Mesothelial cell of epicardium (in vitro differentiated cells): ENCODE results near the gene SPDEF. TPM values are rescaled to one million over a fixed set of nuclear protein-coding genes. Genes with fewer than 3 reads are reported as not detected.

Experiments
- DNase-seq, 2 experiments: peaks; one replicate each; pipeline ENCODE4 v3.0.0; 2021; ENCODE audit warnings: low spot score in 2 of 2; ENCODE audit not compliant: unreplicated experiment in 2 of 2
- H3K27ac Mint-ChIP-seq: 2 replicates; pipeline ENCODE4 v1.8.0; 2021; ENCODE audit warnings: mixed read lengths
- H3K27me3 Mint-ChIP-seq: 2 replicates; pipeline ENCODE4 v1.8.0; 2021; ENCODE audit warnings: low read depth, mixed read lengths
- H3K36me3 Mint-ChIP-seq: 2 replicates; pipeline ENCODE4 v1.8.0; 2021; ENCODE audit warnings: mixed read lengths
- H3K4me1 Mint-ChIP-seq: 2 replicates; pipeline ENCODE4 v1.8.0; 2021; ENCODE audit warnings: mixed read lengths
- H3K4me3 Mint-ChIP-seq: 2 replicates; pipeline ENCODE4 v1.8.0; 2021; ENCODE audit warnings: mild to moderate bottlenecking, moderate library complexity, mixed read lengths
- H3K9me3 Mint-ChIP-seq: 2 replicates; pipeline ENCODE4 v1.8.0; 2021; ENCODE audit warnings: mixed read lengths
- total RNA-seq: library from RNA; stranded (reverse); gene quantifications from 3 replicates; pipeline ENCODE4 v1.2.1, GENCODE V29; 2021
- TF ChIP-seq, protein P1 (sequence below): fragments of 200-600 bp; sonication (generic); IDR thresholded peaks from one replicate; pipeline ENCODE4 v1.5.0; 2021; ENCODE audit warnings: antibody characterized with exemption; ENCODE audit not compliant: unreplicated experiment

The SPDEF gene
- total RNA-seq, 1 donor from 2014 or later, result 0.34 TPM

GRCh38 chr6:34566830-34567546 is 10.9 kb upstream of the SPDEF start:
- no peak for DNase-seq
- no peaks in the 10 kb centered on the region for H3K27me3 Mint-ChIP-seq
- TF ChIP-seq, protein P1, sequence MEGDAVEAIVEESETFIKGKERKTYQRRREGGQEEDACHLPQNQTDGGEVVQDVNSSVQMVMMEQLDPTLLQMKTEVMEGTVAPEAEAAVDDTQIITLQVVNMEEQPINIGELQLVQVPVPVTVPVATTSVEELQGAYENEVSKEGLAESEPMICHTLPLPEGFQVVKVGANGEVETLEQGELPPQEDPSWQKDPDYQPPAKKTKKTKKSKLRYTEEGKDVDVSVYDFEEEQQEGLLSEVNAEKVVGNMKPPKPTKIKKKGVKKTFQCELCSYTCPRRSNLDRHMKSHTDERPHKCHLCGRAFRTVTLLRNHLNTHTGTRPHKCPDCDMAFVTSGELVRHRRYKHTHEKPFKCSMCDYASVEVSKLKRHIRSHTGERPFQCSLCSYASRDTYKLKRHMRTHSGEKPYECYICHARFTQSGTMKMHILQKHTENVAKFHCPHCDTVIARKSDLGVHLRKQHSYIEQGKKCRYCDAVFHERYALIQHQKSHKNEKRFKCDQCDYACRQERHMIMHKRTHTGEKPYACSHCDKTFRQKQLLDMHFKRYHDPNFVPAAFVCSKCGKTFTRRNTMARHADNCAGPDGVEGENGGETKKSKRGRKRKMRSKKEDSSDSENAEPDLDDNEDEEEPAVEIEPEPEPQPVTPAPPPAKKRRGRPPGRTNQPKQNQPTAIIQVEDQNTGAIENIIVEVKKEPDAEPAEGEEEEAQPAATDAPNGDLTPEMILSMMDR, result no peak
- H3K4me3 Mint-ChIP-seq, result no peak overlapping the region
- no peaks in the 10 kb centered on the region for H3K36me3 Mint-ChIP-seq
- no peaks in the 10 kb centered on the region for H3K4me1 Mint-ChIP-seq
- H3K27ac Mint-ChIP-seq, result no peak overlapping the region
- H3K9me3 Mint-ChIP-seq, result no peaks in the 10 kb centered on the region

DNA sequence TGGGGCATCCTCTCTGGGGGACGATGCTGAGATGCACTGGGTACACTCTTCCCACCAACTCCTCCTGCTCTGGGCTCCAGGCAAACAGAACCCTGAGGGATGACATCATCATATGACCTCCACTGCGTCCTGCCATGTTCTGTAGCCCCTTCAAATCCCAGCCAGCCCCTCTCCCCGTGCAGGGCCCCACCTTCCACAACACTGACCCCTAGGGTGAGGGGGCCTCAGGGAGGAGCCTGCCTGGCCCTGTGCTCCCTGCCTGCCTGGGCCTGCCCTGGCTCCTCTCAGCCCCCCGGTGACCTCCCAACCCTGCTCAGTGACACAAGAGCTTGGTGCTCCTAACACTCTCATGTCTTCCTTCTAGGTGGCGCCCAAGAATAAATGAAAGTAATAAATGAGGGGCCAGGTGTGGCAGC is 9.6 kb upstream of the SPDEF start:
- TF ChIP-seq, protein P1, result no peak
- Mint-ChIP-seq H3K27ac (no peak overlapping the region), H3K4me1 (no peaks in the 10 kb centered on the region), H3K9me3 (no peaks in the 10 kb centered on the region), H3K27me3 (no peaks in the 10 kb centered on the region), H3K4me3 (no peak overlapping the region), H3K36me3 (no peaks in the 10 kb centered on the region)
- DNase-seq, result no peak

DNA sequence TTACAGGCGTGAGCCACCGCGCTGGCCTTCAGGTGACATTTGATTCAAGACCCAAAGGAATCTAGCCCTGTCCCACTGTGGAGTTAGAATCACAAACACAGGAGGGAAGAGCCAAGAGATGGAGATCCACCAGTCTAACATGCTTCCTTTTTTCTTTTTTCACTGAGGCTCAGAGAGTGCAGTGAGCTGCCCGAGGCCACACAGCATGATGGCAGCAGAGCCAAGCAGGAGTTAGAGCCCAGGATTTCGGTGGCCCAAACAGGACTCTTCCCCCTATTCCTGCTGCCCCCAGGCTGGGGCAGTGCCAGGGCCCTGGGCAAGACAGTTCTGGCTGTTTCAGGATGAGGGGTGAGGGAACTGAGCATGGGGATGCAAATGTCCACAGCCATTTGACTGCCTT is 8.1 kb upstream of the SPDEF start:
- Mint-ChIP-seq H3K27me3 (no peaks in the 10 kb centered on the region), H3K4me1 (no peaks in the 10 kb centered on the region), H3K27ac (no peak overlapping the region), H3K4me3 (no peak overlapping the region), H3K9me3 (no peaks in the 10 kb centered on the region), H3K36me3 (no peaks in the 10 kb centered on the region)
- TF ChIP-seq, protein P1, result no peak
- no peak for DNase-seq

DNA sequence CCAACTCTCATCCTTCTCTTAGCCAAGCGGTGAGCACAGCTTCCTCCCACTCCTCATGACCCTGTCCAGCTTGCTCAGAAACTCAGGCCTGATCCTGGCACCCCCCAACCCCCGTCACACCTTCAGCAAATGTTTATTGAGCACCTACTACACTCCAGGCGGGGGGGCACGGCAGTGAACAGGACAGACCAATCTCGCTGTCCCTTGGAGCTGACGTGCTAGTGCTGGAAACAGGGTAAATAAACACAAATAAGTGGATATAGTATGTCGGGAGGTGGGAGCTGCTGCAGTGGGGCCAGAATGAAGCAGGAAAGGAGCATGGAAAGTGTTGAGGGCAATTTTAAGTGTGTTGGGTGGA is 7.4 kb upstream of the SPDEF start:
- no peaks in the 10 kb centered on the region for H3K27me3 Mint-ChIP-seq

DNA sequence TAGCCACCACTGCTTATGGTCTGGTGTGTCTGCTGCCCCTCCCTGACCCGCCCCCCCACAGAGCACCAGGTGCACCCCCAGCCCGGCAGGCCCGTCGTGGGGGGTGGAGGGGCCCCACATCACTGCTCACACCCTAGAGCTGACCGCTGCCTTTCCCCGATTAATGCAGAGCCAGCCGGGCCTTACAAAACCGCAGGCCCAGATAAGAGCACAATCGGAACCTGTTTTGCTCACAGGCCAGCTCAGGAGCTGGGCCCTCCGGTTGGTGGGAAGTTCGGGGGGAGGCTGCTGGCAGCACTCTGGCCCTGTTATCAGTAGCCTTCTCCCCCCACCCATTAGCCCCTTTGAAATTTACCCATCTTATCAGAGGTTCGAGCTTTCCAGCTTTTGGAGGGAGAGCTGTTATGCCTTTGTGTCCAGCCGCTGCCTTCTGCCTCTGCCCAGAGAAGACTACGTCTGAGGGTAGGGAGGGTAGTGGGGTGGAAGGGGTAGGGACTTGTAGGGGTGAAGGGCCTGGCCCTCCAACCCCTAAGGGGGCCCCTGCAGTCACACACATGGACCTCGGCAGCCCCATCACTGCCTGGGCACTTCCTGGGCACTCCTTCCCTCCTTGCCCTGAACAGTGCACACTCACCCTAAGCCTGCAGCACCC is 6.9 kb upstream of the SPDEF start:
- DNase-seq, result no peak
- H3K27me3 Mint-ChIP-seq, result no peaks in the 10 kb centered on the region

More for the DNA sequence above, 7.4 kb upstream of the SPDEF start:
- Mint-ChIP-seq H3K4me3 (no peak overlapping the region), H3K27ac (peak overlapping the region; percentile 36), H3K4me1 (no peaks in the 10 kb centered on the region), H3K36me3 (no peaks in the 10 kb centered on the region), H3K9me3 (no peaks in the 10 kb centered on the region)
- TF ChIP-seq, protein P1, result no peak
- no peak for DNase-seq

More for the DNA sequence above, 6.9 kb upstream of the SPDEF start:
- Mint-ChIP-seq H3K4me3 (no peak overlapping the region), H3K4me1 (no peaks in the 10 kb centered on the region), H3K27ac (no peak overlapping the region), H3K36me3 (no peaks in the 10 kb centered on the region), H3K9me3 (no peaks in the 10 kb centered on the region)
- TF ChIP-seq, protein P1, result no peak
